ENCODE measurements around the gene MCIDAS. TPM values are rescaled to one million over a fixed set of nuclear protein-coding genes. Genes with fewer than 3 reads are reported as not detected.
A peak's percentile ranks its signal among the peaks of the same experiment; 100 is the strongest.

The MCIDAS gene
- total and polyA plus RNA-seq, 2 of the 4 experiments (the other 2 are of a cell fraction), result not detected

DNA sequence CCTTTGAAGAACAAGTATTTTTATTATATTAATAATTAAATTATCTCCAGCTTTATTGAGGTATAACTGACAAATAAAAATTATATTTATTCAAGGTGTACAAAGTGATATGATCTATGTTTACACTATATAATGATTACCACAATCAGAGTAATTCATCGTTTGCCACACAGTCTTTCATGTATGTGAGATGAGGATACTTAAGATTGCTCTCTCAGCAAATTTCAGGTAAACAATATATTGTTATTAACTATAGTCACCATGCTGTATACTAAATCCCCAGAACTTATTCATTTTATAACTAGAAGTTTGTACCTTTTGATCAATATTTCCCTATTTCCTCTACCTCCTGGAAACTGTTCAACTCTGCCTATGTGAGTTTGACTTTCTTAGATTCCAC lies 22.9 kb upstream of the MCIDAS start:
- Histone ChIP-seq H4K20me1 (ENCODE audit: insufficient read depth, low read length) (no peaks in the 10 kb centered on the region), H2AK5ac (ENCODE audit: low read depth, low read length) (no peak overlapping the region), H2AK9ac (replicated peaks; ENCODE audit: low read depth, low read length, poor library complexity) (no peak overlapping the region), H3K4me3 (ENCODE audit: insufficient read depth, low read depth, low read length) (no peak overlapping the region), H4K5ac (ENCODE audit: low read depth, low read length) (no peak overlapping the region), H2AFZ (replicated peaks; ENCODE audit: low read length, poor library complexity) (no peak overlapping the region), H3K14ac (replicated peaks; ENCODE audit: low read depth, low read length) (no peak overlapping the region), H3K4ac (ENCODE audit: low read depth, low read length) (no peak overlapping the region), H3K23ac (ENCODE audit: low read depth, low read length) (no peak overlapping the region), H3K36me3 (ENCODE audit: control insufficient read depth, insufficient read depth, low read length) (peaks cover 6% of the 10 kb centered on the region; the same call in 1 of the 2 replicates), H3K27ac (ENCODE audit: insufficient read depth, low read length) (no peak overlapping the region), H4K91ac (ENCODE audit: insufficient read depth, low read depth, low read length) (no peak overlapping the region), H3K27me3 (ENCODE audit: control insufficient read depth, insufficient read depth, low read length) (peaks cover 15% of the 10 kb centered on the region), H3K18ac (ENCODE audit: low read depth, low read length) (no peak overlapping the region), H2BK5ac (ENCODE audit: low read depth, low read length, poor library complexity, severe bottlenecking) (no peak overlapping the region), H3K9ac (ENCODE audit: low read depth, low read length) (no peak overlapping the region), H2BK15ac (ENCODE audit: low read depth, low read length) (no peak overlapping the region), H2BK120ac (ENCODE audit: low read depth, low read length) (no peak overlapping the region), H3K4me2 (ENCODE audit: low read depth, low read length) (no peak overlapping the region), H2BK20ac (ENCODE audit: low read depth, low read length) (no peak overlapping the region), H4K8ac (ENCODE audit: low read depth in 2 of 2, low read length in 2 of 2) (no peak overlapping the region), H3K56ac (ENCODE audit: extremely low read depth, insufficient read depth, low read length) (no peak overlapping the region), H3K9me3 (ENCODE audit: control insufficient read depth, insufficient read depth, low read length) (peaks cover 6% of the 10 kb centered on the region), H3K9me1 (ENCODE audit: insufficient read depth, low read length) (no peaks in the 10 kb centered on the region), H3K4me1 (ENCODE audit: control insufficient read depth, insufficient read depth, low read length) (no peaks in the 10 kb centered on the region), H3K79me1 (ENCODE audit: low read depth in 1 of 2, low read length in 2 of 2) (no peaks in the 10 kb centered on the region)
- BruUV-seq (replicated peaks), result no TSS peak
- ChIA-PET CTCF (interaction anchor here (1.0 kb wide), 1 partner anchor 9 kb away, joined by 3 read pairs; no protein-coding TSS in a partner anchor), POLR2A (ENCODE audit: unreplicated experiment) (no interaction called here)
- in situ Hi-C loops (cut with MboI; ENCODE audit: low sequenced_read_pairs), result no loop called here
- DNase-seq (no peak), ATAC-seq (ENCODE audit: low read depth) (no peak)
- no CpG with 5 or more reads among the region's 1 CpG for WGBS, 2 experiments (ENCODE audit: extremely low coverage in 2 of 2, insufficient read length in 1 of 2)
- intact Hi-C loops (cut with micrococcal nuclease), result no loop called here
- dilution Hi-C loops (cut with HindIII; ENCODE audit: low sequenced_read_pairs, unreplicated experiment), result no loop called here
- TF ChIP-seq, protein P1, sequence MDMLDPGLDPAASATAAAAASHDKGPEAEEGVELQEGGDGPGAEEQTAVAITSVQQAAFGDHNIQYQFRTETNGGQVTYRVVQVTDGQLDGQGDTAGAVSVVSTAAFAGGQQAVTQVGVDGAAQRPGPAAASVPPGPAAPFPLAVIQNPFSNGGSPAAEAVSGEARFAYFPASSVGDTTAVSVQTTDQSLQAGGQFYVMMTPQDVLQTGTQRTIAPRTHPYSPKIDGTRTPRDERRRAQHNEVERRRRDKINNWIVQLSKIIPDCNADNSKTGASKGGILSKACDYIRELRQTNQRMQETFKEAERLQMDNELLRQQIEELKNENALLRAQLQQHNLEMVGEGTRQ (IDR thresholded peaks at IDR 0.05; ENCODE audit: low read depth, low read length), result no peak
- peak; percentile 21; the same call in 1 of the 2 replicates for TF ChIP-seq MAFK (IDR thresholded peaks at IDR 0.05; ENCODE audit: low read depth, low read length)

Data from IMR-90 (cell line).